H1 (cell line): ENCODE measurements around the gene ZBTB25. TPM values are rescaled to one million over a fixed set of nuclear protein-coding genes. Genes with fewer than 3 reads are reported as not detected.
A peak's percentile ranks its signal among the peaks of the same experiment; 100 is the strongest.

Experiments used
- CTCF ChIA-PET: fragments of 300-600 bp; sonication (Branson Sonifier 250); formaldehyde crosslinking; loops from one replicate; lab custom pipeline; 2021; ENCODE audit not compliant: partially characterized antibody; lab: Charles Lee
- POLR2A ChIA-PET: fragments of 300-600 bp; sonication (Branson Sonifier 250); formaldehyde crosslinking; loops from one replicate; lab custom pipeline; 2021; ENCODE audit warnings: inconsistent platforms; ENCODE audit not compliant: partially characterized antibody; lab: Charles Lee
- DNase-seq, 2 experiments: peaks; one replicate each; pipeline versions ENCODE4 v3.0.0 to v3.0.0-alpha.2; 2010 to 2022; ENCODE audit warnings: low spot score in 2 of 2, low read depth in 1 of 2, mixed read lengths in 1 of 2
- FAIRE-seq: peaks from 2 replicates; lab custom pipeline; 2011; peaks lifted over from hg19 to GRCh38; lab: Jason Lieb, UNC
- H2AFZ ChIP-seq: 2 replicates; pipeline ENCODE4 v1.8.1; 2012; ENCODE audit warnings: low read length, inconsistent platforms
- H2AK5ac ChIP-seq: 2 replicates; pipeline ENCODE4 v1.6.1; 2013; ENCODE audit warnings: low read depth, low read length
- H2BK120ac ChIP-seq: replicated peaks from 2 replicates; pipeline ENCODE3; 2013; ENCODE audit warnings: low read depth, low read length, inconsistent platforms
- H2BK12ac ChIP-seq: 2 replicates; pipeline ENCODE4 v1.6.1; 2013; ENCODE audit warnings: low read depth, low read length
- H2BK15ac ChIP-seq: 2 replicates; pipeline ENCODE4 v1.6.1; 2013; ENCODE audit warnings: low read length
- H2BK20ac ChIP-seq: 2 replicates; pipeline ENCODE4 v1.6.1; 2013; ENCODE audit warnings: low read length
- H2BK5ac ChIP-seq: 2 replicates; pipeline ENCODE4 v1.6.1; 2013; ENCODE audit warnings: low read depth, low read length
- H3K14ac ChIP-seq: 2 replicates; pipeline ENCODE4 v1.6.1; 2013; ENCODE audit warnings: inconsistent platforms; ENCODE audit not compliant: insufficient read length
- H3K18ac ChIP-seq: 2 replicates; pipeline ENCODE4 v1.6.1; 2013; ENCODE audit warnings: low read length; ENCODE audit errors: extremely low read depth
- H3K23ac ChIP-seq: 2 replicates; pipeline ENCODE4 v1.6.1; 2013; ENCODE audit warnings: inconsistent platforms; ENCODE audit not compliant: insufficient read length
- H3K23me2 ChIP-seq: 2 replicates; pipeline ENCODE4 v1.6.1; 2013; ENCODE audit warnings: low read depth, low read length
- H3K27ac ChIP-seq: 2 replicates; pipeline ENCODE4 v1.6.1; 2011; ENCODE audit warnings: low read depth, low read length, inconsistent platforms
- H3K27me3 ChIP-seq, 4 experiments: replicated peaks in 1 of 4; 1 replicate in 1 of 4; 2 replicates in 3 of 4; pipeline versions ENCODE4 v1.6.1 to v1.8.1; 2011 to 2013; ENCODE audit warnings: low read length in 3 of 4, mild to moderate bottlenecking in 3 of 4, inconsistent platforms in 2 of 4, mixed read lengths in 2 of 4, moderate library complexity in 1 of 4; ENCODE audit not compliant: control insufficient read depth in 3 of 4, insufficient read depth in 3 of 4; ENCODE audit errors: extremely low read depth in 1 of 4
- H3K36me3 ChIP-seq, 4 experiments: 2 replicates each; pipeline versions ENCODE4 v1.6.1 to v1.8.1; 2011 to 2013; ENCODE audit warnings: mild to moderate bottlenecking in 4 of 4, low read length in 3 of 4, moderate library complexity in 2 of 4, control low read depth in 1 of 4, inconsistent platforms in 1 of 4; ENCODE audit not compliant: insufficient read depth in 4 of 4, control insufficient read depth in 2 of 4
- H3K4ac ChIP-seq: replicated peaks from 2 replicates; pipeline ENCODE3; 2013; ENCODE audit warnings: low read length, low read depth, mixed read lengths, inconsistent platforms; ENCODE audit not compliant: insufficient read length
- H3K4me1 ChIP-seq, 4 experiments: replicated peaks in 1 of 4; 1 replicate in 1 of 4; 2 replicates in 3 of 4; pipeline versions ENCODE4 v1.6.1 to v1.8.1; 2011 to 2013; ENCODE audit warnings: low read length in 3 of 4, inconsistent platforms in 2 of 4, mixed read lengths in 1 of 4; ENCODE audit not compliant: insufficient read depth in 4 of 4, control insufficient read depth in 3 of 4
- H3K4me2 ChIP-seq, 2 experiments: 2 replicates each; pipeline versions ENCODE4 v1.6.1 to v1.8.1; 2011 to 2013; ENCODE audit warnings: low read depth in 2 of 2, low read length in 2 of 2, control low read depth in 1 of 2, inconsistent platforms in 1 of 2, mild to moderate bottlenecking in 1 of 2; ENCODE audit not compliant: insufficient read depth in 1 of 2
- H3K4me3 ChIP-seq, 4 experiments: fragments of 200-600, 300-600 bp in 1 of 4; sonication (generic), shearing (Covaris generic), sonication (Bioruptor Twin) in 1 of 4; 2 replicates each; pipeline versions ENCODE4 v1.5.1 to v1.8.1; 2011 to 2016; ENCODE audit warnings: low read length in 4 of 4, low read depth in 3 of 4, control low read depth in 2 of 4, inconsistent platforms in 2 of 4, mild to moderate bottlenecking in 2 of 4, mixed read lengths in 1 of 4, moderate library complexity in 1 of 4; ENCODE audit not compliant: insufficient read depth in 2 of 4; ENCODE audit errors: extremely low read depth in 1 of 4
- H3K56ac ChIP-seq: replicated peaks from 2 replicates; pipeline ENCODE3; 2013; ENCODE audit warnings: low read depth, mild to moderate bottlenecking, mixed read lengths, low read length, inconsistent platforms; ENCODE audit not compliant: insufficient read length
- H3K79me1 ChIP-seq: 2 replicates; pipeline ENCODE4 v1.6.1; 2013; ENCODE audit warnings: low read depth, low read length, control low read depth
- H3K79me2 ChIP-seq, 2 experiments: 2 replicates each; pipeline versions ENCODE4 v1.6.1 to v1.8.1; 2012 to 2013; ENCODE audit warnings: low read length in 2 of 2, mild to moderate bottlenecking in 2 of 2, inconsistent platforms in 1 of 2; ENCODE audit not compliant: insufficient read depth in 2 of 2, control insufficient read depth in 1 of 2
- H3K9ac ChIP-seq, 4 experiments: replicated peaks in 1 of 4; 1 replicate in 1 of 4; 2 replicates in 3 of 4; pipeline versions ENCODE4 v1.6.1 to v1.8.1; 2011 to 2013; ENCODE audit warnings: low read depth in 3 of 4, low read length in 3 of 4, control low read depth in 2 of 4, mild to moderate bottlenecking in 2 of 4, moderate library complexity in 2 of 4, inconsistent platforms in 1 of 4; ENCODE audit errors: extremely low read depth in 1 of 4
- H3K9me3 ChIP-seq, 2 experiments: 2 replicates each; pipeline versions ENCODE4 v1.6.1 to v1.8.1; 2012 to 2013; ENCODE audit warnings: mild to moderate bottlenecking in 2 of 2, moderate library complexity in 2 of 2, control low read depth in 1 of 2, inconsistent platforms in 1 of 2, low read depth in 1 of 2, low read length in 1 of 2, mixed read lengths in 1 of 2; ENCODE audit not compliant: insufficient read depth in 2 of 2
- H4K20me1 ChIP-seq, 2 experiments: replicated peaks in 1 of 2; 2 replicates each; pipeline versions ENCODE3 to v1.8.1; 2011 to 2013; ENCODE audit warnings: inconsistent platforms in 2 of 2, low read length in 2 of 2, mild to moderate bottlenecking in 1 of 2; ENCODE audit not compliant: insufficient read depth in 2 of 2, control insufficient read depth in 1 of 2
- H4K5ac ChIP-seq: 2 replicates; pipeline ENCODE4 v1.6.1; 2013; ENCODE audit warnings: low read length, low read depth, mixed read lengths, inconsistent platforms; ENCODE audit not compliant: insufficient read length
- H4K8ac ChIP-seq: 2 replicates; pipeline ENCODE4 v1.8.0; 2013; ENCODE audit warnings: mild to moderate bottlenecking, moderate library complexity, low read length, inconsistent platforms; ENCODE audit not compliant: insufficient read depth; ENCODE audit errors: extremely low read depth
- H4K91ac ChIP-seq: replicated peaks from 2 replicates; pipeline ENCODE3; 2013; ENCODE audit warnings: low read length, mixed read lengths, inconsistent platforms; ENCODE audit not compliant: insufficient read length
- ASH2L ChIP-seq: fragments of 200-600, 300-600 bp; sonication (generic); IDR thresholded peaks from one replicate; pipeline ENCODE4 v1.7.1; 2017; ENCODE audit warnings: low read length
- E2F6 ChIP-seq: IDR thresholded peaks from 2 replicates; pipeline ENCODE4 v1.6.1; 2012; ENCODE audit warnings: inconsistent platforms
- GTF2F1 ChIP-seq: IDR thresholded peaks from 2 replicates; pipeline ENCODE4 v1.6.1; 2012; ENCODE audit warnings: low read depth, low read length, improper control_type of control experiment, borderline replicate concordance
- MAX ChIP-seq: IDR thresholded peaks from 2 replicates; pipeline ENCODE4 v1.6.1; 2012; ENCODE audit warnings: inconsistent platforms
- NANOG ChIP-seq: IDR thresholded peaks from 2 replicates; pipeline ENCODE4 v1.6.1; 2011; ENCODE audit warnings: low read length, low read depth, mild to moderate bottlenecking, inconsistent platforms; ENCODE audit not compliant: insufficient read depth, poor library complexity, severe bottlenecking
- POLR2A ChIP-seq, 2 experiments: IDR thresholded peaks; 1 replicate in 1 of 2; 2 replicates in 1 of 2; pipeline ENCODE4 v1.6.1; 2011; ENCODE audit warnings: low read depth in 2 of 2, low read length in 2 of 2, mild to moderate bottlenecking in 2 of 2; ENCODE audit errors: control extremely low read depth in 1 of 2
- RBBP5 ChIP-seq: IDR thresholded peaks from 2 replicates; pipeline ENCODE4 v1.7.1; 2012; ENCODE audit warnings: low read depth, mild to moderate bottlenecking, inconsistent platforms, low read length, moderate library complexity, borderline replicate concordance
- TAF1 ChIP-seq: IDR thresholded peaks from 2 replicates; pipeline ENCODE4 v1.6.1; 2011; ENCODE audit warnings: mild to moderate bottlenecking, low read depth, low read length
- whole genome bisulfite sequencing, 2 experiments: shearing (Covaris generic) in 1 of 2; methylation state at CpG; one replicate each; pipeline versions ENCODE4 v1.1.6 to v1.1.7; 2013 to 2015; ENCODE audit warnings: low lambda C conversion rate in 2 of 2, mixed read lengths in 2 of 2, inconsistent platforms in 1 of 2, low coverage in 1 of 2, missing lambda C conversion rate in 1 of 2; ENCODE audit not compliant: insufficient replicate concordance in 2 of 2, insufficient coverage in 1 of 2, insufficient read length in 1 of 2; ENCODE audit errors: extremely low coverage in 1 of 2, missing lambda C conversion rate in 1 of 2; 5-methylcytosine and 5-hydroxymethylcytosine counted together
- polyA plus RNA-seq, 7 experiments: library from polyadenylated mRNA; depleted of rRNA in 3 of 7; stranded (reverse) in 5 of 7; unstranded in 2 of 7; fragments of >200 nt in 5 of 7; fragments of 200-250 nt in 2 of 7; gene quantifications; 1 replicate in 5 of 7; 2 replicates in 1 of 7; 4 replicates in 1 of 7; pipeline versions ENCODE4 v1.2.1 to v1.2.3, GENCODE V29; 2011 to 2013; ENCODE audit warnings: missing spikeins in 2 of 7, mixed read lengths in 2 of 7
- total RNA-seq: library from RNA; stranded (reverse); fragmentation: NEBNext Ultra II Directional; extraction: Animal tissue kit (Norgen Biotek cat#: 25700); gene quantifications from 2 replicates; pipeline ENCODE4 v1.2.1, GENCODE V29; 2021

ZBTB25 gene
- total and polyA plus RNA-seq, 2 of the 8 experiments (the other 6 are each of a cell fraction or from before 2014, with no cell fraction given) = 5.4 to 11.4 TPM

GRCh38 chr14:64549791-64550620 lies 46.4 kb upstream of the ZBTB25 start, which contains the start of gene PPP1R36:
TSS of gene PPP1R36 (plus strand) at chr14:64549961. CDS start at chr14:64549998, 37 bp downstream.
- Histone ChIP-seq H2AK5ac (no peak within 1 kb of the TSS), H3K9ac (peak within 1 kb of the TSS in 1 of 4 experiments; percentile 6; a peak in 1 of 7 replicates), H3K4me1 (peaks cover 0 to 10% (median 4%) of the 10 kb centered on the region in 4 experiments; a peak in 6 of 7 replicates), H3K4ac (peak within 1 kb of the TSS; percentile 71), H4K8ac (peak within 1 kb of the TSS; percentile 91), H3K18ac (peak within 1 kb of the TSS; percentile 82; the same call in 1 of the 2 replicates), H4K20me1 (no peaks in the 10 kb centered on the region), H2BK5ac (no peak within 1 kb of the TSS; the same call in 1 of the 2 replicates), H2BK20ac (peak within 1 kb of the TSS; percentile 50; the same call in 1 of the 2 replicates), H2BK15ac (peak within 1 kb of the TSS; percentile 77; the same call in 1 of the 2 replicates), H3K79me2 (0 out of 4 replicates have a peak, but pooled peaks cover 0 to 3% of the 10 kb centered on the region in 2 experiments), H2BK120ac (no peak within 1 kb of the TSS), H3K4me3 (peak within 1 kb of the TSS; percentile 35 to 64 (median 46); a peak in 7 of 8 replicates), H4K5ac (peak within 1 kb of the TSS; percentile 38), H3K4me2 (peak within 1 kb of the TSS; percentile 83 to 99), H3K79me1 (no peaks in the 10 kb centered on the region; the same call in 1 of the 2 replicates), H2AFZ (peak within 1 kb of the TSS; percentile 77), H3K27ac (no peak within 1 kb of the TSS), H3K36me3 (no peaks in the 10 kb centered on the region), H4K91ac (peak within 1 kb of the TSS; percentile 66), H3K23ac (no peak within 1 kb of the TSS), H3K23me2 (peaks cover 4% of the 10 kb centered on the region; the same call in 1 of the 2 replicates), H3K56ac (peak within 1 kb of the TSS; percentile 60), H3K27me3 (peaks cover 1 to 10% (median 7%) of the 10 kb centered on the region in 4 experiments; a peak in 6 of 7 replicates), H3K14ac (no peak within 1 kb of the TSS), H2BK12ac (peak within 1 kb of the TSS; percentile 69), H3K9me3 (no peaks in the 10 kb centered on the region)
- CTCF ChIA-PET = interaction anchor here (0.6 to 2.7 kb wide), 7 partner anchors 11 to 327 kb away, joined by 3 to 14 read pairs (median 4); no protein-coding TSS in a partner anchor
- no peak for FAIRE-seq
- POLR2A ChIA-PET = interaction anchor here (0.7 to 1.9 kb wide), 5 partner anchors 8 to 154 kb away, joined by 3 to 9 read pairs (median 6); partner anchors contain the start of genes HSPA2, PLEKHG3 and ZBTB1
- DNase-seq = peak in 1 of 2 experiments; percentile 74
- 6% methylated on average over 53 of the region's 54 CpGs; no CpG with 5 or more reads in 1 of the 2 experiments for WGBS, 2 experiments
- TF ChIP-seq POLR2A (IDR thresholded peaks at IDR 0.05; ENCODE audit: control extremely low read depth in 1 of 2, low read depth in 2 of 2, low read length in 2 of 2) (peak in 1 of 2 experiments; percentile 39; a peak in 1 of 3 replicates), MAX (peak; percentile 71), E2F6 (peak; percentile 69), RBBP5 (peak; percentile 90; the same call in 1 of the 2 replicates), GTF2F1 (no peak), TAF1 (0 out of 2 replicates have a peak, but pooled peaks have one; percentile 31), ASH2L (peak; percentile 64), NANOG (no peak)
